ENCODE data around the gene PRPF39.
"Not testable (repeated sequence)": the region's sequence is repeated elsewhere in the genome, so short reads cannot be mapped to it uniquely, and the experiment has no call there.

Gene PRPF39

DNA sequence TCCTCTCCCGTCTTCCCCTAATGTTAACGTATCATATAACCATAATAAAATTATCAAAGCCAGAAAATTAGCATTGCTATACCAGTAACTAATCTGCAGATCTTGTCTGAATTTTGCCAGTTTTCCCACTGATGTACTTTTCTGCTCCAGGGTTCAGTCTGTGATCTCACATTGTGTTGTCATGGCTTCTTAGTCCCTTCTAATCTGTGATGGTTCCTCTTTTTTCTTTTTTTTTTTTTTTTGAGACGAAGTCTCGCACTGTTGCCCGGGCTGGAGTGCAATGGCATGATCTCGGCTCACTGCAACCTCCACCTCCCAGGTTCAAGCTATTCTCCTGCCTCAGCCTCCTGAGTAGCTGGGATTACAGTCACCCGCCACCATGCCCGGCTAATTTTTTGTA is 58.2 kb downstream of the PRPF39 start:
- not testable (repeated sequence) for DNase-seq

DNA sequence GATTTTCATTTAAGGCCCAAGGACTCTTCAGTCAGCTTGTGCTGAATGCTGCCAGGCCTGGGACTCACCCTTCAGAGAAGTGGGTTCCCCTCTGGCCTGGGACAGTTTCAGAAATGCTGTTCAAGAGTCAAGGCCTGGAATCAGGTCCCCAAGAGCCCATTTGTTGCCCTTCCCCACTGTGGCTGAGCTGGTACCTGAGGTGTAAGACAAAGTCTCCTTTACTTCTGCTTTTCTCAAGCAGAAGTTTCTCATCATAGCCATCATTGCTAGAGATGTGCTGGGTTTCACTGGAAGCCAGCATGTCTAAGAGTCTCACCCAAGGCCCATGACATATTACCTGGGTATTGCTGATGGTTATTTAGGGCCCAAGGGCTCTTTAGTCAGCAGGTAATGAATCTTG is 60.7 kb downstream of the PRPF39 start:
- no peak for DNase-seq

DNA sequence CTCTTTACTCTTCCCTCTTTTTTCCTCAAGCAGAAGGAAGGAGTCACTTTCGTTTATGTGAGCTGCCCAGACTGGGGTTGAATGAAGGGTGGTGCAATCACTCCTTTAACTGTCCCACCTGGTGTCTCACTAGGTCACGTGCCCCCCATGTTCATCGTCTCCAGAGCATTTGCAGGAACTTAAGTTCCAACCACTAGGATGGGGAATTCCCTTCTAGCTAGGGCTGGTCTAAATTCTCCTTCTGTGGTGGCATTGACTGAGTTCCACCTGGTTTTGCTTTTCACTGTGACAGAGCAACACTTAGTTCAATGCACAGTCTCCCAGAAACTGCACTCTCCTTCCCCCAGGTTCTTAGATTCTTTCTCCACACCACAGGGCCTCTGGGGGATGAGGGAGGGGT is 61.3 kb downstream of the PRPF39 start:
- no peak for DNase-seq

DNA sequence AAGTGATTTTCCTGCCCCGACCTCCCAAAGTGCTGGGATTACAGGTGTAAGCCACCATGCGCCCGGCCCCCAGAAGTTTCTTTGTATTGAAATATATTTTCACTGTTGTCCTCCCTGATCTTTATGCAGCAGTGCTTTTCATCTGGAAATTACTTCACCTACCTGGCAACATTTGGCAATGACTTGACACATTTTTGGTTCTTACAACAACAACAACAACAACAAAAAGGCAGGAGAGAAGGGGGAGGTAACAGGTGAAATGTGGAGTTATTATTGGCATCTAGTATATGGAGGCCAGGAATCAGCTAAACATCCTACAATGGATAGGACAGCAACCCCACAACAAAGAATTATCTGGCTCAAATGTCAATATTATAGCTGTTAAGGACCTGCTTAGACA is 65.7 kb downstream of the PRPF39 start:
- no peak for DNase-seq

DNA sequence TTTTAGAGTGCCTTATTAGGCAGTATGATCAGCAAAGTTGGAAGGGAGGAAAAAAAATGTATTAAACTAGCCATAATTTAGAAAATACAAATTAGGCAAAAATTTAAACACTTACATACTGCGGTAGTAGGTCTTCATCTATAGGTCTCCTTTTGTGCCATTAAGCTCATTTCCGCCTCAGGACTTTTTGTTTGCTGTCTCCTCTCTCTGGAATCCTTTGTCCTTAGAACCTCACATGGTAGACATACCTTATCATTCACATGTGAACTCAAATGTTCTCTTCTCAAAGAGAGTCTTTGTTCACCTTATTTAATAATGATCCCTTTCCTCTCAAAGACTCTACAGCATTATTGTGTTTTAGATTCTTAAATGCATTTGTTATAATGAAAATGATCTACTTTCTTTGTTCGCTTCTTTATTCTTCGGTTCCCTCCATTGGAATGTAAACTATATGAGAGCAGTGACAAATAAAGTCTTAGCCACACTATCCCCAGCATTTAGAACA is 66.5 kb downstream of the PRPF39 start:
- no peak for DNase-seq

DNA sequence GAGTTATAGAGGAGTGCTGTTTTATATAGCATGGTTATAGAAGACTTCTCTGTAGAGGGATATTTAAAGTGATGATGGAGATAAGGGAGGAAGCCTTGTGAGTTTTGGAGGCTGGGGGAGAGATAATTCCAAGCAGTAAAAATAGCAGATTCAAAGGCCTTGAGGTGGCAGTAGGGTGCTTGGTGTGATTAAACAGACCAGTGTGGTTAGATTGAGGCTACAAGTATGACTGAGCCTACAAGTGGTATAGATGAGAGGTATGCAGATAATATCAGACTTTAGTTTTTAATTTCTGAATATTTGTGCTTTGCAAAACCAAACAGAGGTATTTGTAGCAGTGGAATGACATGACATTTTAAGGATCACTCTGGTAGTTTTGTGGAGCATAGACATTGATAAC is 72.2 kb downstream of the PRPF39 start:
- DNase-seq: no peak
